K562 (cell line): ENCODE measurements around the gene BMP15. TPM values are rescaled to one million over a fixed set of nuclear protein-coding genes. Genes with fewer than 3 reads are reported as not detected.

Source experiments
- ATAC-seq: fragments of 200-7000 bp; cut with Tn5 transposase; 3 replicates; pipeline ENCODE4 v1.9.1; 2020; ENCODE audit warnings: moderate library complexity
- BruUV-seq: library from RNA; stranded (reverse); fragments of 400-500 nt; replicated peaks from 2 replicates; lab custom pipeline; 2021; lab: Mats Ljungman, UMichigan
- CTCF ChIA-PET: fragments of 300-600 bp; formaldehyde crosslinking; extraction: SDS; loops from one replicate; lab custom pipeline; 2021; ENCODE audit warnings: low intra/inter-chr PET ratio; lab: Yijun Ruan, JAX
- POLR2A ChIA-PET: fragments of 300-600, 350-650 bp; sonication (Branson Sonifier 250); formaldehyde crosslinking; extraction: SDS; loops from one replicate; lab custom pipeline; 2021; ENCODE audit warnings: antibody characterized with exemption, inconsistent platforms; lab: Yijun Ruan, JAX
- DNase-seq, 4 experiments: peaks; one replicate each; pipeline versions ENCODE4 v3.0.0 to v3.0.0-alpha.2; 2011 to 2018; ENCODE audit warnings: low spot score in 3 of 4, mixed read lengths in 3 of 4; ENCODE audit errors: extremely low read depth in 1 of 4
- FAIRE-seq: peaks from 2 replicates; lab custom pipeline; 2011; peaks lifted over from hg19 to GRCh38; lab: Jason Lieb, UNC
- H2AFZ ChIP-seq: 2 replicates; pipeline ENCODE4 v1.6.0; 2011; ENCODE audit warnings: low read depth, low read length, control low read depth, inconsistent platforms
- H3K27ac ChIP-seq: fragments of 200-600 bp; 3 replicates; pipeline ENCODE4 v1.8.0; 2011; ENCODE audit warnings: low read depth, mild to moderate bottlenecking, control low read depth, inconsistent platforms, low read length, moderate library complexity, mixed read lengths; ENCODE audit errors: extremely low read depth
- H3K27me3 ChIP-seq, 2 experiments: fragments of 300-600 bp in 1 of 2; 2 replicates in 1 of 2; 3 replicates in 1 of 2; pipeline versions ENCODE4 v1.6.0 to v1.8.0; 2011; ENCODE audit warnings: inconsistent platforms in 2 of 2, low read length in 2 of 2, mild to moderate bottlenecking in 1 of 2, mixed read lengths in 1 of 2, moderate library complexity in 1 of 2; ENCODE audit not compliant: control insufficient read depth in 2 of 2, insufficient read depth in 2 of 2
- H3K36me3 ChIP-seq: fragments of 300-600 bp; 3 replicates; pipeline ENCODE4 v1.8.0; 2011; ENCODE audit warnings: mild to moderate bottlenecking, low read length, inconsistent platforms; ENCODE audit not compliant: control insufficient read depth, insufficient read depth
- H3K4me1 ChIP-seq, 2 experiments: fragments of 200-600 bp in 1 of 2; replicated peaks in 1 of 2; 2 replicates in 1 of 2; 3 replicates in 1 of 2; pipeline versions ENCODE4 v1.5.1 to v1.8.0; 2011; ENCODE audit warnings: inconsistent platforms in 2 of 2, low read length in 2 of 2, mild to moderate bottlenecking in 1 of 2, mixed read lengths in 1 of 2, moderate library complexity in 1 of 2; ENCODE audit not compliant: control insufficient read depth in 2 of 2, insufficient read depth in 2 of 2
- H3K4me2 ChIP-seq: 2 replicates; pipeline ENCODE4 v1.6.1; 2011; ENCODE audit warnings: low read length, control low read depth, inconsistent platforms, mixed read lengths; ENCODE audit not compliant: insufficient read depth
- H3K4me3 ChIP-seq: fragments of 200-600 bp; sonication (generic), shearing (Covaris generic); 2 replicates; pipeline ENCODE4 v1.5.1; 2016; ENCODE audit warnings: control low read depth, inconsistent platforms
- H3K79me2 ChIP-seq: fragments of 200-600 bp; 3 replicates; pipeline ENCODE4 v1.8.0; 2011; ENCODE audit warnings: low read length, inconsistent platforms; ENCODE audit not compliant: control insufficient read depth, insufficient read depth
- H3K9ac ChIP-seq, 2 experiments: 2 replicates each; pipeline versions ENCODE4 v1.6.0 to v1.6.1; 2011; ENCODE audit warnings: low read depth in 2 of 2, low read length in 2 of 2, control low read depth in 1 of 2, inconsistent platforms in 1 of 2, mild to moderate bottlenecking in 1 of 2, mixed read lengths in 1 of 2; ENCODE audit not compliant: insufficient read depth in 1 of 2
- H3K9me1 ChIP-seq: one replicate; pipeline ENCODE4 v1.6.0; 2011; ENCODE audit warnings: inconsistent platforms, mild to moderate bottlenecking, low read length, moderate library complexity; ENCODE audit not compliant: control insufficient read depth, insufficient read depth
- H3K9me3 ChIP-seq: replicated peaks from 2 replicates; pipeline ENCODE4 v1.5.1; 2011; ENCODE audit warnings: low read depth, low read length, inconsistent platforms; ENCODE audit not compliant: control insufficient read depth, insufficient read depth
- H4K20me1 ChIP-seq: replicated peaks from 2 replicates; pipeline ENCODE4 v1.6.1; 2011; ENCODE audit warnings: low read length, inconsistent platforms, mixed read lengths; ENCODE audit not compliant: control insufficient read depth, insufficient read depth
- ATF3 ChIP-seq, 2 experiments: fragments of 450-650 bp in 1 of 2; sonication (generic) in 1 of 2; formaldehyde crosslinking in 1 of 2; IDR thresholded peaks in 1 of 2; conservative IDR thresholded peaks in 1 of 2; 2 replicates each; pipeline versions ENCODE4 v1.6.1 to v1.8.1; 2016 to 2023; ENCODE audit warnings: mild to moderate bottlenecking in 2 of 2, moderate library complexity in 2 of 2, inconsistent platforms in 1 of 2, missing genetic modification reagents in 1 of 2
- CBX1 ChIP-seq: sonication (generic); IDR thresholded peaks from 2 replicates; pipeline ENCODE4 v1.6.1; 2016; ENCODE audit warnings: antibody characterized with exemption, low read depth, mild to moderate bottlenecking
- CHD1 ChIP-seq: fragments of 200-600 bp; sonication (generic); IDR thresholded peaks from one replicate; pipeline ENCODE4 v1.6.1; 2012; ENCODE audit warnings: mild to moderate bottlenecking, moderate library complexity, low read length, inconsistent platforms
- CREB1 ChIP-seq, 2 experiments: sonication (generic) in 1 of 2; formaldehyde crosslinking in 1 of 2; IDR thresholded peaks; 2 replicates each; pipeline versions ENCODE4 v1.6.1 to v1.8.0; 2012 to 2022; ENCODE audit warnings: inconsistent platforms in 1 of 2, mild to moderate bottlenecking in 1 of 2, missing genetic modification reagents in 1 of 2, moderate library complexity in 1 of 2
- EWSR1 ChIP-seq: fragments of 450-650 bp; IDR thresholded peaks from 2 replicates; pipeline ENCODE4 v1.6.1; 2018; ENCODE audit warnings: borderline replicate concordance, mild to moderate bottlenecking, low read depth, moderate library complexity; ENCODE audit not compliant: partially characterized antibody
- GTF2E2 ChIP-seq: fragments of 200-800 bp; sonication (Bioruptor generic); IDR thresholded peaks from 2 replicates; pipeline ENCODE4 v1.6.1; 2016; ENCODE audit warnings: missing genetic modification characterization, missing compliant biosample characterization
- KDM4B ChIP-seq, 2 experiments: fragments of 450-650 bp in 1 of 2; sonication (generic) in 1 of 2; IDR thresholded peaks; 2 replicates each; pipeline ENCODE4 v1.6.1; 2016 to 2017; ENCODE audit warnings: borderline replicate concordance in 2 of 2, antibody characterized with exemption in 1 of 2, low read depth in 1 of 2, mild to moderate bottlenecking in 1 of 2
- NFE2L1 ChIP-seq: fragments of 450-650 bp; IDR thresholded peaks from 2 replicates; pipeline ENCODE4 v1.6.1; 2016; ENCODE audit warnings: missing genetic modification characterization, low read depth, mild to moderate bottlenecking, missing compliant biosample characterization, moderate library complexity, borderline replicate concordance
- NFYB ChIP-seq: IDR thresholded peaks from 2 replicates; pipeline ENCODE4 v1.6.1; 2011; ENCODE audit warnings: mild to moderate bottlenecking, moderate library complexity; ENCODE audit not compliant: insufficient read length; ENCODE audit errors: extremely low read depth
- PHB2 ChIP-seq: fragments of 450-650 bp; IDR thresholded peaks from 2 replicates; pipeline ENCODE4 v1.6.1; 2017; ENCODE audit warnings: low read depth
- TCF15 ChIP-seq: fragments of 250-450 bp; sonication (Bioruptor Pico); IDR thresholded peaks from 2 replicates; pipeline ENCODE4 v1.8.0; 2022; ENCODE audit warnings: moderate library complexity, mild to moderate bottlenecking, inconsistent platforms
- ZFPM2 ChIP-seq: fragments of 250-450 bp; sonication (Bioruptor Pico); IDR thresholded peaks from 2 replicates; pipeline ENCODE4 v1.5.1; 2022; ENCODE audit warnings: mild to moderate bottlenecking
- ZNF24 ChIP-seq: fragments of 450-650 bp; IDR thresholded peaks from 2 replicates; pipeline ENCODE4 v1.6.1; 2016
- WGBS: fragments of 100-300 bp; shearing (Covaris generic); methylation state at CpG from one replicate; pipeline ENCODE4 v1.1.6; 2016; ENCODE audit warnings: low coverage, mixed read lengths; ENCODE audit not compliant: insufficient coverage; ENCODE audit errors: missing lambda C conversion rate; 5-methylcytosine and 5-hydroxymethylcytosine counted together
- in situ Hi-C: fragments of 300-500 bp; cut with MboI; formaldehyde crosslinking; loops from 4 replicates; pipeline ENCODE4 v1.15.0; 2018; ENCODE audit warnings: inconsistent platforms, mixed read lengths
- intact Hi-C: fragments of 100-400 bp; cut with micrococcal nuclease; formaldehyde crosslinking; loops from 2 replicates; pipeline ENCODE4 v1.14.2; 2022
- polyA plus RNA-seq, 8 experiments: library from polyadenylated mRNA; depleted of rRNA in 4 of 8; stranded (reverse) in 5 of 8; unstranded in 3 of 8; fragments of >200 nt; fragmentation: Nextera tagmentation in 2 of 8; fragmentation: Illumina TruSeq in 1 of 8; extraction: Ambion mirVana in 2 of 8; extraction: Trizol in 1 of 8; gene quantifications; 2 replicates each; pipeline versions ENCODE4 v1.2.1 to v1.2.3, GENCODE V29; 2011 to 2014; ENCODE audit warnings: inconsistent platforms in 1 of 8, missing spikeins in 1 of 8
- total RNA-seq, 7 experiments: library from RNA; depleted of rRNA in 6 of 7; stranded (reverse); fragments of >200 nt in 6 of 7; fragmentation: Illumina TruSeq in 2 of 7; extraction: Trizol in 2 of 7; gene quantifications; 2 replicates each; pipeline versions ENCODE4 v1.2.1 to v1.2.3, GENCODE V29; 2011 to 2021; ENCODE audit warnings: low replicate concordance in 1 of 7

BMP15 gene
- total and polyA plus RNA-seq, 9 of the 15 experiments (the other 6 are each of a cell fraction or from before 2014, with no cell fraction given) = not detected

- TF ChIP-seq CREB1 (IDR thresholded peaks at IDR 0.05) = no peak
- TF ChIP-seq CREB1 (CRISPR knock-in tag; IDR thresholded peaks at IDR 0.05) = no peak
- no peak for TF ChIP-seq ZFPM2 (CRISPR knock-in tag)
- TF ChIP-seq CBX1 = no peak
- no peak for TF ChIP-seq GTF2E2 (tag)
Measured at GRCh38 chrX:50942471-50942870, 31.9 kb downstream of the BMP15 start (continued).

- ATAC-seq = no peak
- intact Hi-C loops (no loop called here), in situ Hi-C loops (no loop called here)
Measured at GRCh38 chrX:50952406-50952805, 41.9 kb downstream of the BMP15 start.

GRCh38 chrX:50953832-50954231 lies 43.3 kb downstream of the BMP15 start:
- no peaks in the 10 kb centered on the region for H3K27me3 ChIP-seq
- no peak overlapping the region for H3K27ac ChIP-seq
- ATAC-seq = no peak
- POLR2A ChIA-PET = no interaction called here
- H4K20me1 ChIP-seq = no peaks in the 10 kb centered on the region
- no peak overlapping the region for H3K9ac ChIP-seq
- H2AFZ ChIP-seq = no peak overlapping the region
- no peaks in the 10 kb centered on the region for H3K4me1 ChIP-seq
- no peak for FAIRE-seq
- CTCF ChIA-PET = no interaction called here
- H3K9me3 ChIP-seq = no peaks in the 10 kb centered on the region
- intact Hi-C loops = no loop called here
- no peaks in the 10 kb centered on the region for H3K36me3 ChIP-seq
- DNase-seq = no peak
- no TSS peak for BruUV-seq
- H3K4me3 ChIP-seq = no peak overlapping the region
- in situ Hi-C loops = no loop called here
- WGBS = 0% methylated on average over 1 of the region's 1 CpG
- no peak overlapping the region for H3K4me2 ChIP-seq
- H3K9me1 ChIP-seq = no peaks in the 10 kb centered on the region
- H3K79me2 ChIP-seq = no peaks in the 10 kb centered on the region
- TF ChIP-seq TCF15 (CRISPR knock-in tag) = no peak
- TF ChIP-seq EWSR1 = no peak
- TF ChIP-seq ATF3 (IDR thresholded peaks at IDR 0.05) = no peak
- no peak for TF ChIP-seq ATF3 (CRISPR knock-in tag; conservative IDR thresholded peaks at IDR 0.05)
- no peak for TF ChIP-seq KDM4B (IDR thresholded peaks at IDR 0.05; ENCODE audit: borderline replicate concordance in 2 of 2, low read depth in 1 of 2)
- no peak for TF ChIP-seq ZNF24
- TF ChIP-seq NFYB = no peak
- TF ChIP-seq CHD1 = no peak

More at GRCh38 chrX:50952406-50952805, 41.9 kb downstream of the BMP15 start:
- H3K27me3 ChIP-seq = no peaks in the 10 kb centered on the region
- no TSS peak for BruUV-seq
- ChIA-PET POLR2A (no interaction called here), CTCF (no interaction called here)
- H3K9ac ChIP-seq = no peak overlapping the region
- H3K4me3 ChIP-seq = no peak overlapping the region
- no peak overlapping the region for H3K27ac ChIP-seq
- no peak for FAIRE-seq
- H4K20me1 ChIP-seq = no peaks in the 10 kb centered on the region
- H3K79me2 ChIP-seq = no peaks in the 10 kb centered on the region
- H3K4me2 ChIP-seq = no peak overlapping the region
- no peaks in the 10 kb centered on the region for H3K9me1 ChIP-seq
- H3K9me3 ChIP-seq = no peaks in the 10 kb centered on the region
- TF ChIP-seq PHB2 = no peak
- no peak for TF ChIP-seq NFE2L1
- TF ChIP-seq, all 486 proteins: peak for 0
- Histone ChIP-seq H3K4me1 (no peaks in the 10 kb centered on the region), H2AFZ (no peak overlapping the region), H3K36me3 (no peaks in the 10 kb centered on the region)
- no peak for DNase-seq
- 0% methylated on average over 1 of the region's 1 CpG for WGBS
